IPS DF 4.7 (cell line): ENCODE results near the gene GOLGA8J.
"Not testable (repeated sequence)": the region's sequence is repeated elsewhere in the genome, so short reads cannot be mapped to it uniquely, and the experiment has no call there.

Source experiments
- DNase-seq: peaks from one replicate; pipeline ENCODE4 v3.0.0-alpha.2; 2013; ENCODE audit warnings: low spot score; ENCODE audit errors: extremely low read depth

GOLGA8J gene, protein sequence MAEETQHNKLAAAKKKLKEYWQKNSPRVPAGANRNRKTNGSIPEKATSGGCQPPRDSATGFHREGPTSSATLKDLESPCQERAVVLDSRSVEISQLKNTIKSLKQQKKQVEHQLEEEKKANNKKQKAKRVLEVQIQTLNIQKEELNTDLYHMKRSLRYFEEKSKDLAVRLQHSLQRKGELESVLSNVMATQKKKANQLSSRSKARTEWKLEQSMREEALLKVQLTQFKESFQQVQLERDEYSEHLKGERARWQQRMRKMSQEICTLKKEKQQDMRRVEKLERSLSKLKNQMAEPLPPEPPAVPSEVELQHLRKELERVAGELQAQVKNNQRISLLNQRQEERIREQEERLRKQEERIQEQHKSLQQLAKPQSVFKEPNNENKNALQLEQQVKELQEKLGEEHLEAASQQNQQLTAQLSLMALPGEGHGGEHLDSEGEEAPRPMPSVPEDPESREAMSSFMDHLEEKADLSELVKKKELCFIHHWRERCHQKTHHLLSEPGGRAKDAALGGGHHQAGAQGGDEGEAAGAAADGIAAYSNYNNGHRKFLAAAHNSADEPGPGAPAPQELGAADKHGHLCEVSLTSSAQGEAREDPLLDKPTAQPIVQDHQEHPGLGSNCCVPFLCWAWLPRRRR

DNA sequence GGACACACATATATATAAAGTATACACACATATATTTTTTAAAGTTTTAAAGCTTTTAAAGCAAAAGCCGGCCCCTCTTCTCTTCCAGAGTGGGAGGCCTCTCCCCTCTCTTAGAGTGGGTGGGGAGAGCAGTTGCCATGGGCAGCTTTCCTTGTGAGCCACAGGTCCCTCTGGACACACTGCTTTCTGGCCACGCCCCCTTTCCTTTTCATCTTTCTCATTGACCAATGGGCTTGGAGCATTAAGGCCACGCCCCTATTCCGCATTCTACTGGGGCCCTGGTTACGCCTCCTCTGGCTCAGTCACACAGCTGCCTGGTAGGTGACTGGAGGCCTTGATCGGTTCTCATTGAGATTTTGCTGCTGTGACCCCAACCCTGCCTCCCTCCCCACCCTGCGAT lies at the start of gene GOLGA8J:
Gene GOLGA8J, plus strand, starts transcription at position 301 of the 400 bp plus-strand sequence. Its CDS starts 98 bp downstream, at position 399.
- not testable (repeated sequence) for DNase-seq

DNA sequence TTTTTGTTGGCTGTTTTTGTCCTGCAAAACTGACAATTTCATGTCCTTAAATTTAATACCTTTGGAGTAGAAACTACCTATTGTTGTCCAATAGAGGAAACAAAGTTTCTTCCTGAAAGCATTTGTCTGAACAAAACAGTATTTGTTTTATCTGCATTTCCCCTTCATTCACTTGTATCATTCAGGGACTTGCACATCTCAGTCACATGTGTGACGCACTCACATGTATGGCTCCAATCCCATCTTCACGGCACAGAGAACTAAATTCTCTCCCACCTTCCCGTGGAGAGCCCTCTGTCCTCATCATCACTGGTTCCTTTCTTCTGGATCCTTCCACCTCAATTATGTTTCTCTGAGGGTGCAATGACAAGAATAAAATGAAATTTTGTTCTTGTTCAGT lies 49.5 kb upstream of the GOLGA8J start:
- DNase-seq: no peak

DNA sequence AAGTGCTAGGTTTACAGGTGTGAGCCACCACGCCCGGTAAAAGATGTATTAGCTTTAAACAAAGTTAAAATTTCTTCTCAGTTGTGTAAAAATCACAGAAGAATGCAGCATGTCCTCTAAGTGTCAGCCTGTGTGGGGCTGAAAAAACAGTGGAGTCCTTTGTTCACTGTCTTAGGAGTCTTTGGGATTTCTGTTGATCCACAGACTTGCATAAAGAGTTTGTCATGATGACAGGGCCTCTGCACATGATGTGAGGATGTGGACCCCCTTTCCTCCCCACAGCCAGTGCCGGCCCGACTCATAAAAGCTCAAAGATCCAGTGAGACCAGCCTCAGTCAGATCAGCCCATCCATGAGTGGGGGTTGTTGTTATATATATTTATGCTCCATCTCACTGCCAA lies 49.0 kb upstream of the GOLGA8J start:
- DNase-seq: no peak

DNA sequence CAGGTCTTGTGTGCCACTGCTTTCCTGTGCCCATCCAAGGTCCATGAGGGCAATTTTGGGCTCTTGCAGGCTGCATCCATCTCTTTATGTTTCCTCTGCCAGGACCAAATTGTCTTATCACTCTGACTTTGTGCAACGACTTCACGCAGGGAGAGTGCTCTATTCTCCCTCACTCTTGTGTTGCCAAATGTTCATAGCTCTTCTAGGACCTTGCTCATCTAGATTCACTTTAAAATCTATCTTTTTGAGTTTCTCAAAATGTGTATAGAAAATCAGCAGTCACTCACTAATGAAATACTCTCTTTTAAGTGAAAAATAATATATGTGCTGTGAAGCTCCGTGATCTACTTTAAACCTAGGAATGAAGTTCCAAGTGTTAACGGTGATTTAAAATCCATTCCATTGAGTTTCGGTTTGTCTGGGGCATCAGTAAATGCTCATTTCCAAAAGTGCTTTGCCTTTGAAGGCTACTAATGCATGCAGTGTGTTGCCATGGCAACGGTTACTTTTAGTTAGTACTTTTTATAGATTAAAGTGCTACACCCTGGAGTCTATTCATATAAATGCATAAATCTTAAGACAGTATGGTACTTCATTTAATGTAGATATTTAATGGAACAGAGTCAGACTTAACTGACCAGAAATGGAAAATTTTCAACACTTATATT lies 46.6 kb upstream of the GOLGA8J start:
- no peak for DNase-seq

DNA sequence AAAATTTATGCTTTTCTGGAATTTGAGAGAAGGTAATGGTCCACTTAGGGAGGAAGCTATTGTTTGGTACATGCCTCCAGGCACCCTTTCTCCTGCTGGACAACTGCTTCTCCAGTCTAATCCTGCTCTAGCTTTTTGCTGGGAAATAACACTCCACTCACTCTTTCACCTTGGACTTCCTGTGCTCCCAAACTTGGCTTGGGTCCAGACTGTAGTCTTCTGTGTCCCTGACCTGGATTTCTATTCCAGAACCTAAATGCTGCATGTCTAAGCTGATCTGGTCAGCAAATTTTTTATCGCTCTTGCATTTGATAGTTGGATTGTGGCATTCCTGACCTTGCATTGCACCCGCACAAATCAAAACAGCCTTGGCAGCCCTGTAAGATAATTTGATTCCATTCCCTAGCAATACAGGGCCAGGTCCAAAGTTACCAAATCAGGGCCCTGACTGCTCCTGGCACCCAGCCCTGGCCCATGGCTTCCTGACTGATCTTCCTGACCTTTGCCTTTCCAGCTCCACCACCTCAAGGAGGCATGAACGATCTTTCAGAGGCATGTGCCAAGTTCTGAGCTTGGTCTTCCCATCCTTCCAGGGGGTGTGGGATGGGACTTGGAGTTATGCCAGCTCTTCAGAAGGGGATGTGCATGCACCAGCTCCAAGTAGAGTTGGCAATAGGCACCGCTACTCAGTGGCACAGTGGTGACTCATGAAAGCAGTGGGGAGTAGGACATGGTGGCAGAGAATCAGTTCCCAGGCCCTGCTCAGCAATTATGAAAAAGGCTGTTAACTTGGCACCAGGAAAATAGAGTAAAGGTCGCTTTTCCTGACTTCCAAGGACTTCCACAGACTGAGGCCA lies 43.9 kb upstream of the GOLGA8J start:
- no peak for DNase-seq

DNA sequence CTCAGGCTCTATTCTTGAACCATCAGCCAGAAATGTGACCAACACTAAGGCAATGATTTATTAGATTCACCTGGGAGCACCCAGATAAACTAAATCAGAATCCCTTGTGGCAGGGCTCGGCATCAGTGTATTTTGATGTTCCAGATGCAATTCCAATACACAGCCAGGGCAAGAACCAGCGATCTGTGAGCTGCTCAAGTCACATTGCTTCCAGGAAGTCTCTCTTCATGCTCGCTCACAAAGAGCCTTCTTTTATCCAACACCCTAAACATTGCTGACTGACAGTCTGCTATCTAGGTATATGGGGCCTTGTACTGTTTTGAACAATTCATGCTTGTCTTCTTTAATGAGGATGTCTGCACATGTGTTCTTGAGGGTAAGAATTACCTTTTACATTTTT lies 40.9 kb upstream of the GOLGA8J start:
- DNase-seq: no peak

DNA sequence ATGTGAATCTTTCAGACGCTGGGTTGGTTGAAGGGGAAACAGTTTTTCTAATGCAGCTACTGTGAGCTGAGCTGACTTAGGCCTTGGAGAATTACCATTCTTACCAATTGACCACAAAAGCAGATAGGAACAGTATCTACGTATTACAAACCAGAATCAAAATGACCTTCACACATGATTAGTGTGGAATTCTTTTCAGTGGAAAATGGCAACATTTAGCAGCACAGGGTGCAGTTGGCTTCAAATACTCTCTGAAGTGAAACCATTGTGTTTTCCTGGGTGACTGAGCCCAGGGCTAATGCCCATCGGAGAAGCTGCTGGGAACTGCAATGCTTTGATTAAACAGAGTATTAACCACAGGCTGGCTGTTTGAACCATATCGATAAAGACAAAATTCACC lies 40.2 kb upstream of the GOLGA8J start:
- DNase-seq: no peak

DNA sequence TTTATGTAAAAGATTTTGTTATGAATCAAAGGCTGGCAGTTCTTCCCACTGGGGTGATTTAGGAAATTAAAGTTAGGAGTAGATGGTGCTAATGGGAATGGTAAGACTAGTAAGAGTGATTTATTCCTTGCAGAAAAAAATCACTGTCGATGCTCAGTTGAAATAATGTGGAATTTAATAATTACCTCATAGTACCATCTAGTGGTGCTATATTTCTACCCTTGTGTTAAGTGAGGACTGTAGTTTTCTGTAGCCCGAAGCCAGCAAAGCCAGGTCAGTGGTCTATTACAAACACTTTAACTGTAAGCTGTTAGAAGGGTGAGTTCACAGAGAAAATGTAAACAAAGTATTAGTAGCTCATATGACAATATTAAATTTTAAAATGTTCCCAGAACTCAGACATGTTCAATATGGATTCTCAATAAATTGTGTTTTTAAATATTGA lies 39.5 kb upstream of the GOLGA8J start:
- DNase-seq: no peak

DNA sequence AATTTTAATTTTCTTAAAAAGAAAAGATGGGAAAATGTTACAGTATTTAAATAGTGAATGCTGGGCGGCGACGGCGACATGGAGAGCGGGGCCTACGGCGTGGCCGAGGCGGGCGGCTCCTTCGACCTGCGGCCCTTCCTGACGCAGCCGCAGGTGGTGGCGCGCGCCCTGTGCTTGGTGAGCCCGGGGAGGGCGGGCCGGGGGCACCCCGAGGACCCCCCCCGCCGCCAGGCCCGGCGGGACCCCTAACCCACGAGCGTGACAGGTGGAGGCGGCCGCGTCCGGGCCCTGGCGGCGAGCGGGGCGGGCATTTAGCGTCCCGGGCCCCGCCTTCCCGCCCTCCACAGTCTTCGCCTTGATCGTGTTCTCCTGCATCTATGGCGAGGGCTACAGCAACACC lies 38.4 kb upstream of the GOLGA8J start:
- no peak for DNase-seq

DNA sequence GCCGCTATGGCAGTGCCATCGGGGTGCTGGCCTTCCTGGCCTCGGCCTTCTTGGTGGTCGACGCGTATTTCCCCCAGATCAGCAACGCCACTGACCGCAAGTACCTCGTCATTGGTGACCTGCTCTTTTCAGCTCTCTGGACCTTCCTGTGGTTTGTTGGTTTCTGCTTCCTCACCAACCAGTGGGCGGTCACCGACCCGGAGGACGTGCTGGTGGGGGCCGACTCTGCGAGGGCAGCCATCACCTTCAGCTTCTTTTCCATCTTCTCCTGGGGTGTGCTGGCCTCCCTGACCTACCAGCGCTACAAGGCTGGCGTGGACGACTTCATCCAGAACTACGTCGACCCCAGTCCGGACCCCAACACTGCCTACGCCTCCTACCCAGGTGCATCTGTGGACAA lies 37.9 kb upstream of the GOLGA8J start:
- DNase-seq: not testable (repeated sequence)

DNA sequence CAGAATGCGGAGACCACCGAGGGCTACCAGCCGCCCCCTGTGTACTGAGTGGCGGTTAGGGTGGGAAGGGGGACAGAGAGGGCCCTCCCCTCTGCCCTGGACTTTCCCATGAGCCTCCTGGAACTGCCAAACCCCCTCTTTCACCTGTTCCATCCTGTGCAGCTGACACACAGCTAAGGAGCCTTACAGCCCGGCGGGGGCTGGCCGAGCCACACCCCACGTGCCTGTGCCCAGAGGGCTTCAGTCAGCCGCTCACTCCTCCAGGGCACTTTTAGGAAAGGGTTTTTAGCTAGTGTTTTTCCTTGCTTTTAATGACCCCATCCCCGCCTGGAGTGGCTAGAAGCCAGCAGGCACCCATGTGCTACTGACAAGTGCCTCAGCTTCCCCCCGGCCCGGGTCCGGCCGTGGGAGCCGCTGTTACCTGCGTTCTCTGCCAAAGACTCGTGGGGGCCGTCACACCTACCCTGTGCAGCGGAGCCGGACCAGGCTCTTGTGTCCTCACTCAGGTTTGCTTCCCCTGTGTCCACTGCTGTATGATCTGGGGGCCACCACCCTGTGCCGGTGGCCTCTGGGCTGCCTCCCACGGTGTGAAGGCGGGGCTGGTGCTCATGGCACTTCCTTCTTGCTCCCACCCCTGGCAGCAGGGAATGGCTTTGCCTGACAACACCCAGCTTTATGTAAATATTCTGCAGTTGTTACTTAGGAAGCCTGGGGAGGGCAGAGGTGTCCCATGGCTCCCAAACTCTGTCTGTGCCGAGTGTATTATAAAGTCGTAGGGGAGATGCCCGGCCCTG lies 37.3 kb upstream of the GOLGA8J start:
- not testable (repeated sequence) for DNase-seq

DNA sequence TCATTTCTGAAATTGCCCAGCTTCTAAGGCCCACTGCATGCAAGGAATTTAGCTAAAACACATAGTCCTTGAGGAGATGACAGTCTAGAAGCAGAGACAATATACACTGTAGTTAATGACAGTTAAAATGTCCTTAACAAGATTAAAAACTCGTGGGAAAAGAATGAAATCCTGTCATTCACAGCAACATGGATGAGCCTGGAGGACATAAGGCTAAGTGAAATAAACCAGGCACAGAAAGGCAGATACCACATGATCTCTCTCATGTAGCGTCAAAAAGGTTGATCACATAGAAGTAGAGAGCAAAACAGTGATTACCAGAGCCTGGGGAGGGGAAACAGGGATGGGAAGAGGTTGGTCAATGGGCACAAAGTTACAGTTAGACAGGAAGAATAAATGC lies 36.3 kb upstream of the GOLGA8J start:
- no peak for DNase-seq

DNA sequence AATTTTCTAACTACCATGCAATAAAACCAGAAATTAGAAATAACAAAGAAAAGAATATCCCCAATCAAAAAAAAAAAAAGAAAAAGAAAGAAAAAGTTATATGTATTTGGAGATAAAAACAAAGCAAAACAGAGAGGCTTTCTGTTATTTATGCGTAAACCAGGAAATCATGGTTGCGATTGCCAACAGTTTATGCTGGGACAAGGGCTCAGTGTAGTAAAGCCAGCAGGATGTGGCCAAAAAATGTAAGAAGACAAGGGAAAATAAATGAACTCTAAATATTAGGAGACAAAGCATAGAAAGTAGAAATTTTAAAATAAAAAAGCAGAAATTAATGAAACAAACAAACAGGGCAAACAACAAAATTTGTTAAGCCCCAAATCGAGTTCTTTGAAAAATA lies 27.2 kb upstream of the GOLGA8J start:
- DNase-seq: no peak

DNA sequence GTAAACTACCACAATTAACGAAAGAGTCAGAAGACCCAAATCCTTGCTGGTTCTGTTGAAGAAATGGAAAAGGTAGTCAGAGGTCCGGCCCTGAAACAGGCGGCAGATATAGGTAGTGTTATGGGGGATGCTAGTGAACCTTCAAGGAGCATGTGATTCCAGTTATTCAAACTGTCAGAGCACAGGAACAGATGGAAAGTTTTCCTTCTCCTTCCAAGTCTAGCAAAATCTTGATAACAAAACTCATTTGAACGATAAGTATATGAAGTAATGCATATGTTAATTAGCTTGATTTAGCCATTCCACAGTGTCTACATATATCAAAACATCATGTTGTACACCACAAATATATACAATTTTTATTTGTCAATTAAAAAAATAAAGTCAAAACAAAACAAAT lies 26.6 kb upstream of the GOLGA8J start:
- no peak for DNase-seq

DNA sequence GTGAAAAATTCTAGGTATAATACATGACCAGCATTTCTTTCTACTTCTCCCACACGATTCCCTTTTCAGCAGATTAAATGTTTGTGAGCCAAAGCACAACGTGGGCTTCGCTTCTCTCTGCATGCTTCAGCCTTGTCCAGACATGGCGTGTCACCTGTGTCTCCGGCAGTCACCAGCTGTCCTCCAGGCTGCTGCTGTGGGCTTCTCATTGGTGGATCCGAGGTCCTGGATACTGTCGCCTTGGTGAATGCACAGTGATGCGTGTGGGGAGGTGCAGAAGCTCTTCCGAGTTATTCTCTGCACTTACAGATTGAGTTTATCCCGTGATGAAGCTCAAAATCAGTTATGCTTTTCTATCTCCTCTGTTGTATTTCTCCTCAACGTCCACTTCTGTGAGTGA lies 23.0 kb upstream of the GOLGA8J start:
- DNase-seq: no peak

DNA sequence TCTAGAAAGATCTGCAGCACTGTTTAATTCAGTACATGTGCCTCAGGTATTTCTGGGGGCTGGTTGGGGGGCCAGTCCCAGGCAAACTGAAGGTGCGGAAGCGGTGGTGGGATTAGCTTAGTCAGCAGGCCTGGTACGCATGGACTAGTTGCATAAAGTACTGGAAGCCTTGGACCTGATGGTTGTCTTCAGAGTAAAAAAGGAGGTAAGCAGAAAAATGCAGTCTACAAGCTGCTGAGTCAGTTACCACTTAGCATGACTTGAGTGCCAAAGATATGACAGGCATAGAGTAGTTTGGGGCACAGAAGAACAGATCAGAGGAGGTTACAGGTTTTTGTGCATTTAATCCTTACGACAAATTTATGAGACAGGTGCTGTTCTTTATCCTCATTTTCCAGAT lies 19.9 kb upstream of the GOLGA8J start:
- DNase-seq: no peak

DNA sequence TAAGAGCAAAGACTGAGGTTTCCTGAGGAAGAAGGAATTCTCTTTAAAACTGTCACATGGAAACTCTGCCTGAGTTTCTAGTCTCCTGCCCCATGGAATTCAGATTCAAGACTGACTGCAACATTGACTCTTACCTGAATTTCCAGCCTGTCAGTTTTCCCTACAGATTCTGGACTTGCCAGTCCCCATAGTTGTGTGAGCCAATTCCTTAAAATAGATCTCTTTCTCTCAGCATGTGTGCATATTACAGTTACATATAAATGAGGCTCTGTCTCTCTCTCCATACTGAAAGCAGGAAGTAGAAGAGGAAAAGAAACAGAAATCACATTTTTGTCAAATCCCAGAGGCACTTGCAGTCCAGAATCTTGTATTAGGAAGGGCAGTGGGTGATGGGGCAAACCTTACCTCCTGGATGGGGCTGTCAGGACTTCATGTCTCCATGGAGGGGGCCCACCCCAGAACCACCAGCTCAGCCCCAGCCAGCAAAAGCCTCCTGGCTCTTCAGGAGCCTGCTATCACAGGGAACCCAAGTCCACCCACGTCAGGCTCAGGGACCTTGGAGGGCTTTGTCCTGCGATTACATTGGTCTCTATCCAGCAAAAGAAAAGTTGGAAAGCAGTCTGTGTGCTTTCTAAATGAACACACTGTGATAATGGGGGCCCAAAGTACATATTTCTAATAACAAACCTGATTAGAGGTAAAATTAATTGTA lies 18.8 kb upstream of the GOLGA8J start:
- no peak for DNase-seq

DNA sequence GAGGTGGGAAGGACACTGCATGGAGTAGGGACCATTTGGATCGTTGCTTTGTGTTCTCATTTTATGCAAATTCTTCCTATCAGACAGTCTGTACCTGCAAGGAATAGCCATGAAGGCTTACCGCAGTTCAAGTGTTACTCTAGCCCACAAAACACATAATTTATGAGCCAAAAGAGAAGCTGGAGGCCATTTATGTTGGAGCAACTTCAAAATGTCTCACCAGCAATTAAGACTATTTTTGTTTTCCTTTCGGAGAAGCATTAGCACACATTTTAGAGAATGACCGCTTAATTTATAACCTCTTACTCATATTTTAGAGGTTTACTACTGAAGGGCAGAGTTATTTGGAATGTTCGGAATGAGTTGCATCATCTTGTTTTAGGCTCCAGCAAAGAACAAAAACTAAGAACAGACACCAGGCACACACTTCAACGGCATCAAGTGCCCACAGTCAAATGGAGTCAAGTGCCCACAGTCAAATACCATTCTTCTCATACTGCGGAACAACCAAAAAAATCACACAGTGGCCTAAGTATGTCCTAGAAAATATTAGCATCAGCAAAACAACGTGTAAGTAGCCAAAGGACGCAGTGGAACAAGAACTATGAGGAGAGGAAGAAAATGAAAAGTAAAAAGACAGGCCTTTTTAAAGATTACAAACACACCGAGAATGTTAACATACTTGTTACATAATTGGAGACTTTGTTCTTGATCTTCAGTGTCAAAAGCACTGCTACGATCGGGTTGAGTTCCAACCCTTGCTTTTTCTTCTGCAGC lies 17.5 kb upstream of the GOLGA8J start:
- DNase-seq: no peak

DNA sequence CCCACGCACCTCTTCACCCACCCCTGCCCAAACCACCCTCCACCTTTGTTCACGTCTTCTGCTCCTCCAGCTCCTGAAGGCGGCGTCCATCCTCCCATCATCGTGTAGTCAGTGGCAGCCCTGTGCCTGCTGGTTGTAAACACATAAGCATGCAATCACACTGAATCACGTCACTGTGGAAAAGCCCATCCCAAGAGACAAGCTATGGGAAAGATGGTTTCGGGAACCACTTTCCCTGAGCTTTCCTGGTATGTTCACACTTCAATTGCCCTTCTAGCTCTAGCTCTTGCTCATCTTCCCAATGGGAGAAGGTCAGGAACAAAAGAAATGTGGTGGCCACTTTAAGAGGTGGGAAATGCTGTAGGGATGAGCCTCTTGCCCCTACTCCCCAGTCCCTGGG lies 14.4 kb upstream of the GOLGA8J start:
- no peak for DNase-seq
